Erythroblast (primary cell): ENCODE results near the gene NPNT.

ENCODE experiments used
- GATA1 ChIP-seq: IDR thresholded peaks from 2 replicates; pipeline ENCODE4 v1.6.1; 2011; ENCODE audit warnings: low read depth, mild to moderate bottlenecking, control low read depth, low read length, moderate library complexity
- POLR2A ChIP-seq: IDR thresholded peaks from 2 replicates; pipeline ENCODE4 v1.6.1; 2011; ENCODE audit warnings: mild to moderate bottlenecking, low read length

DNA sequence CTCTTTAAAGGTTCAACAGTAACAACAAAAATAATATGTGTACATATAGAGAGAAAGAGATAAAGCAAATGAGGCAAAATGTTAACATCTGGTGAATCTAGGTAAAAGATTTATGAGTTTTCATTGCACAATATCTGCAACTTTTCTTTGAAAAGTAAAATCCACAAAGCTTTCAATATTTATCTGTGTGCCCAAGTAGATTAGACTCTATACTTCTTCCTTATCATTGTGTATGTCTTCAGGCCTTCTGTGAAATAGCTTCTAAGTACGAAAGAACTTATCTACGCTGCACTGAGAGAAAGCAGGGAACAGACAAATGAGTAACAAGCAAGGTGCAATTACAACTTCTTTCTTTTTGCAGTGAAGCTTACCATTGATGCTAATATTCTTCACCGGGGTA lies 81.6 kb downstream of the NPNT start:
- TF ChIP-seq POLR2A (no peak), GATA1 (no peak)
